GM15510 (cell line): Measurements from ENCODE around the gene VGF.
A peak's percentile ranks its signal among the peaks of the same experiment; 100 is the strongest.

ENCODE experiments used
- POLR2A ChIP-seq: IDR thresholded peaks from 3 replicates; pipeline ENCODE4 v1.6.1; 2011; ENCODE audit warnings: borderline replicate concordance; ENCODE audit not compliant: insufficient read length; ENCODE audit errors: extremely low read depth

The VGF gene

GRCh38 chr7:101161692-101162471, 3.5 kb downstream of the VGF start:
- no peak for TF ChIP-seq POLR2A

- no peak for TF ChIP-seq POLR2A
Observed at GRCh38 chr7:101160910-101161309, 4.5 kb downstream of the VGF start.

- no peak for TF ChIP-seq POLR2A
Observed at GRCh38 chr7:101159696-101160674, 5.4 kb downstream of the VGF start.

- no peak for TF ChIP-seq POLR2A
Observed at GRCh38 chr7:101156866-101157589, 8.3 kb downstream of the VGF start.

- no peak for TF ChIP-seq POLR2A
Observed at GRCh38 chr7:101156277-101156676, 9.1 kb downstream of the VGF start.

GRCh38 chr7:101155303-101155702, 10.1 kb downstream of the VGF start:
- TF ChIP-seq POLR2A: no peak

GRCh38 chr7:101154693-101155102, 10.7 kb downstream of the VGF start:
- no peak for TF ChIP-seq POLR2A

GRCh38 chr7:101153969-101154692, 11.2 kb downstream of the VGF start, which contains the start of gene AP1S1:
AP1S1 (plus strand) TSS chr7:101154476; CDS start chr7:101154515, 39 bp downstream.
- peak; percentile 52 for TF ChIP-seq POLR2A

- no peak for TF ChIP-seq POLR2A
Observed at GRCh38 chr7:101151908-101152651, 13.3 kb downstream of the VGF start.

GRCh38 chr7:101140746-101141382, 24.5 kb downstream of the VGF start:
- TF ChIP-seq POLR2A: no peak

- no peak for TF ChIP-seq POLR2A
Observed at GRCh38 chr7:101140339-101140699, 25.1 kb downstream of the VGF start.

- no peak for TF ChIP-seq POLR2A
Observed at GRCh38 chr7:101138213-101138870, 27.0 kb downstream of the VGF start.
